IPS-20b (cell line): ENCODE measurements around the gene PARP12.

Experiments
- H3K27ac ChIP-seq: one replicate; pipeline ENCODE4 v1.5.1; 2013; ENCODE audit warnings: low read length
- H3K27me3 ChIP-seq: 2 replicates; pipeline ENCODE4 v1.6.1; 2013; ENCODE audit warnings: mild to moderate bottlenecking, low read length, inconsistent platforms; ENCODE audit not compliant: insufficient read depth
- H3K36me3 ChIP-seq: 2 replicates; pipeline ENCODE4 v1.6.1; 2013; ENCODE audit warnings: low read depth, mild to moderate bottlenecking, inconsistent platforms, low read length, moderate library complexity; ENCODE audit not compliant: insufficient read depth
- H3K4me1 ChIP-seq: 2 replicates; pipeline ENCODE4 v1.6.1; 2013; ENCODE audit warnings: mild to moderate bottlenecking, control low read depth, inconsistent platforms, low read length, moderate library complexity; ENCODE audit not compliant: insufficient read depth
- H3K4me3 ChIP-seq: 2 replicates; pipeline ENCODE4 v1.5.1; 2013; ENCODE audit warnings: mild to moderate bottlenecking, low read length, inconsistent platforms
- H3K9ac ChIP-seq: 2 replicates; pipeline ENCODE4 v1.6.1; 2013; ENCODE audit warnings: low read depth, mild to moderate bottlenecking, inconsistent platforms, low read length, moderate library complexity
- H3K9me3 ChIP-seq: 2 replicates; pipeline ENCODE4 v1.6.1; 2013; ENCODE audit warnings: mild to moderate bottlenecking, low read depth, low read length, inconsistent platforms; ENCODE audit not compliant: insufficient read depth

PARP12 gene

GRCh38 chr7:140031364-140031763, 31.4 kb downstream of the PARP12 start:
- Histone ChIP-seq H3K27me3 (no peaks in the 10 kb centered on the region), H3K36me3 (no peaks in the 10 kb centered on the region), H3K9me3 (no peaks in the 10 kb centered on the region), H3K4me1 (no peaks in the 10 kb centered on the region), H3K27ac (no peak overlapping the region), H3K9ac (no peak overlapping the region), H3K4me3 (no peak overlapping the region)

GRCh38 chr7:140029072-140029471, 33.7 kb downstream of the PARP12 start:
- no peak overlapping the region for H3K4me3 ChIP-seq
- H3K4me1 ChIP-seq = no peaks in the 10 kb centered on the region
- no peak overlapping the region for H3K9ac ChIP-seq
- H3K27me3 ChIP-seq = no peaks in the 10 kb centered on the region
- H3K9me3 ChIP-seq = no peaks in the 10 kb centered on the region
- H3K27ac ChIP-seq = no peak overlapping the region
- H3K36me3 ChIP-seq = no peaks in the 10 kb centered on the region

- H3K27me3 ChIP-seq = no peaks in the 10 kb centered on the region
- no peaks in the 10 kb centered on the region for H3K4me1 ChIP-seq
- H3K9ac ChIP-seq = no peak overlapping the region
- no peaks in the 10 kb centered on the region for H3K9me3 ChIP-seq
- H3K4me3 ChIP-seq = no peak overlapping the region
- no peak overlapping the region for H3K27ac ChIP-seq
- H3K36me3 ChIP-seq = no peaks in the 10 kb centered on the region
Measured at GRCh38 chr7:140028311-140028710, 34.4 kb downstream of the PARP12 start.

- Histone ChIP-seq H3K9me3 (no peaks in the 10 kb centered on the region), H3K9ac (no peak overlapping the region), H3K4me1 (no peaks in the 10 kb centered on the region), H3K36me3 (no peaks in the 10 kb centered on the region), H3K4me3 (no peak overlapping the region), H3K27me3 (no peaks in the 10 kb centered on the region), H3K27ac (no peak overlapping the region)
Measured at GRCh38 chr7:140027858-140028257, 34.9 kb downstream of the PARP12 start.

GRCh38 chr7:140026935-140027334, 35.8 kb downstream of the PARP12 start:
- Histone ChIP-seq H3K4me3 (no peak overlapping the region), H3K36me3 (no peaks in the 10 kb centered on the region), H3K27me3 (no peaks in the 10 kb centered on the region), H3K9me3 (no peaks in the 10 kb centered on the region), H3K4me1 (no peaks in the 10 kb centered on the region), H3K9ac (no peak overlapping the region), H3K27ac (no peak overlapping the region)

- H3K27me3 ChIP-seq = no peaks in the 10 kb centered on the region
- no peaks in the 10 kb centered on the region for H3K9me3 ChIP-seq
- H3K27ac ChIP-seq = no peak overlapping the region
- H3K9ac ChIP-seq = no peak overlapping the region
- no peaks in the 10 kb centered on the region for H3K36me3 ChIP-seq
- no peaks in the 10 kb centered on the region for H3K4me1 ChIP-seq
- H3K4me3 ChIP-seq = no peak overlapping the region
Measured at GRCh38 chr7:140025814-140026433, 36.8 kb downstream of the PARP12 start.

- H3K27me3 ChIP-seq = no peaks in the 10 kb centered on the region
- no peak overlapping the region for H3K4me3 ChIP-seq
- H3K27ac ChIP-seq = no peak overlapping the region
- no peak overlapping the region for H3K9ac ChIP-seq
- no peaks in the 10 kb centered on the region for H3K4me1 ChIP-seq
- no peaks in the 10 kb centered on the region for H3K36me3 ChIP-seq
- H3K9me3 ChIP-seq = no peaks in the 10 kb centered on the region
Measured at GRCh38 chr7:140025241-140025640, 37.5 kb downstream of the PARP12 start.

- no peak overlapping the region for H3K4me3 ChIP-seq
- no peak overlapping the region for H3K27ac ChIP-seq
- H3K9ac ChIP-seq = no peak overlapping the region
- H3K27me3 ChIP-seq = no peaks in the 10 kb centered on the region
- no peaks in the 10 kb centered on the region for H3K36me3 ChIP-seq
- H3K4me1 ChIP-seq = no peaks in the 10 kb centered on the region
- no peaks in the 10 kb centered on the region for H3K9me3 ChIP-seq
Measured at GRCh38 chr7:140024585-140024984, 38.2 kb downstream of the PARP12 start.

GRCh38 chr7:140023728-140024127, 39.0 kb downstream of the PARP12 start:
- H3K9ac ChIP-seq = no peak overlapping the region

GRCh38 chr7:140022582-140023211, 40.1 kb downstream of the PARP12 start:
- no peak overlapping the region for H3K27ac ChIP-seq
- no peak overlapping the region for H3K4me3 ChIP-seq

More at GRCh38 chr7:140023728-140024127, 39.0 kb downstream of the PARP12 start:
- no peaks in the 10 kb centered on the region for H3K4me1 ChIP-seq
- no peaks in the 10 kb centered on the region for H3K27me3 ChIP-seq
- H3K9me3 ChIP-seq = no peaks in the 10 kb centered on the region
- H3K36me3 ChIP-seq = no peaks in the 10 kb centered on the region
- H3K4me3 ChIP-seq = no peak overlapping the region
- no peak overlapping the region for H3K27ac ChIP-seq

GRCh38 chr7:140021603-140022002, 41.1 kb downstream of the PARP12 start:
- H3K27ac ChIP-seq = no peak overlapping the region

More at GRCh38 chr7:140022582-140023211, 40.1 kb downstream of the PARP12 start:
- H3K9ac ChIP-seq = no peak overlapping the region
- no peaks in the 10 kb centered on the region for H3K27me3 ChIP-seq
- H3K4me1 ChIP-seq = no peaks in the 10 kb centered on the region
- no peaks in the 10 kb centered on the region for H3K9me3 ChIP-seq
- H3K36me3 ChIP-seq = no peaks in the 10 kb centered on the region

GRCh38 chr7:140019606-140020005, 43.1 kb downstream of the PARP12 start:
- no peaks in the 10 kb centered on the region for H3K4me1 ChIP-seq
- H3K27me3 ChIP-seq = no peaks in the 10 kb centered on the region
- H3K9me3 ChIP-seq = no peaks in the 10 kb centered on the region
- H3K9ac ChIP-seq = no peak overlapping the region
- H3K4me3 ChIP-seq = no peak overlapping the region
- no peak overlapping the region for H3K27ac ChIP-seq
- no peaks in the 10 kb centered on the region for H3K36me3 ChIP-seq

More at GRCh38 chr7:140021603-140022002, 41.1 kb downstream of the PARP12 start:
- Histone ChIP-seq H3K4me1 (no peaks in the 10 kb centered on the region), H3K4me3 (no peak overlapping the region), H3K9me3 (no peaks in the 10 kb centered on the region), H3K36me3 (no peaks in the 10 kb centered on the region), H3K27me3 (no peaks in the 10 kb centered on the region), H3K9ac (no peak overlapping the region)
